IPS-18a (cell line): ENCODE data around the gene MIPEP.

Experiments used
- H3K27ac ChIP-seq: one replicate; pipeline ENCODE4 v1.5.1; 2013; ENCODE audit warnings: low read length
- H3K27me3 ChIP-seq: one replicate; pipeline ENCODE4 v1.6.1; 2013; ENCODE audit warnings: mild to moderate bottlenecking, low read length; ENCODE audit not compliant: control insufficient read depth, insufficient read depth
- H3K36me3 ChIP-seq: one replicate; pipeline ENCODE4 v1.6.1; 2013; ENCODE audit warnings: low read depth, low read length; ENCODE audit not compliant: control insufficient read depth
- H3K4me1 ChIP-seq: one replicate; pipeline ENCODE4 v1.6.1; 2013; ENCODE audit warnings: low read depth, low read length; ENCODE audit not compliant: control insufficient read depth
- H3K4me3 ChIP-seq: one replicate; pipeline ENCODE4 v1.5.1; 2013; ENCODE audit warnings: low read length
- H3K9ac ChIP-seq: one replicate; pipeline ENCODE4 v1.6.1; 2013; ENCODE audit warnings: mild to moderate bottlenecking, low read length, moderate library complexity
- H3K9me3 ChIP-seq: one replicate; pipeline ENCODE4 v1.6.1; 2013; ENCODE audit warnings: low read depth, low read length; ENCODE audit not compliant: control insufficient read depth

The MIPEP gene

GRCh38 chr13:23865026-23865425 is 24.2 kb downstream of the MIPEP start:
- H3K27me3 ChIP-seq = no peaks in the 10 kb centered on the region
- H3K9me3 ChIP-seq = no peaks in the 10 kb centered on the region
- no peak overlapping the region for H3K4me3 ChIP-seq
- H3K36me3 ChIP-seq = peaks cover 11% of the 10 kb centered on the region
- no peak overlapping the region for H3K9ac ChIP-seq
- H3K4me1 ChIP-seq = no peaks in the 10 kb centered on the region
- no peak overlapping the region for H3K27ac ChIP-seq

GRCh38 chr13:23861310-23861709 is 27.9 kb downstream of the MIPEP start:
- no peak overlapping the region for H3K9ac ChIP-seq
- no peaks in the 10 kb centered on the region for H3K9me3 ChIP-seq
- peaks cover 3% of the 10 kb centered on the region for H3K4me1 ChIP-seq
- no peaks in the 10 kb centered on the region for H3K27me3 ChIP-seq
- no peak overlapping the region for H3K4me3 ChIP-seq
- H3K27ac ChIP-seq = no peak overlapping the region
- peaks cover 7% of the 10 kb centered on the region for H3K36me3 ChIP-seq

GRCh38 chr13:23859904-23860303 is 29.3 kb downstream of the MIPEP start:
- Histone ChIP-seq H3K36me3 (peaks cover 7% of the 10 kb centered on the region), H3K4me1 (peaks cover 9% of the 10 kb centered on the region), H3K27ac (no peak overlapping the region), H3K9me3 (no peaks in the 10 kb centered on the region), H3K9ac (no peak overlapping the region), H3K4me3 (no peak overlapping the region), H3K27me3 (no peaks in the 10 kb centered on the region)

GRCh38 chr13:23859455-23859854 is 29.7 kb downstream of the MIPEP start:
- Histone ChIP-seq H3K9me3 (no peaks in the 10 kb centered on the region), H3K9ac (no peak overlapping the region), H3K27me3 (no peaks in the 10 kb centered on the region), H3K36me3 (peaks cover 7% of the 10 kb centered on the region), H3K4me1 (peaks cover 9% of the 10 kb centered on the region), H3K4me3 (no peak overlapping the region), H3K27ac (no peak overlapping the region)

- Histone ChIP-seq H3K9ac (no peak overlapping the region), H3K9me3 (no peaks in the 10 kb centered on the region), H3K36me3 (peaks cover 7% of the 10 kb centered on the region), H3K4me1 (peaks cover 9% of the 10 kb centered on the region), H3K4me3 (no peak overlapping the region), H3K27ac (no peak overlapping the region), H3K27me3 (no peaks in the 10 kb centered on the region)
These were observed 30.7 kb downstream of the MIPEP start for GRCh38 chr13:23858546-23858945.

- no peak overlapping the region for H3K9ac ChIP-seq
- H3K27me3 ChIP-seq = no peaks in the 10 kb centered on the region
- H3K27ac ChIP-seq = no peak overlapping the region
- peaks cover 9% of the 10 kb centered on the region for H3K4me1 ChIP-seq
- no peaks in the 10 kb centered on the region for H3K36me3 ChIP-seq
- H3K4me3 ChIP-seq = no peak overlapping the region
- no peaks in the 10 kb centered on the region for H3K9me3 ChIP-seq
These were observed 33.0 kb downstream of the MIPEP start for GRCh38 chr13:23856008-23856750.

GRCh38 chr13:23855360-23855759 is 33.8 kb downstream of the MIPEP start:
- Histone ChIP-seq H3K9ac (no peak overlapping the region), H3K4me3 (no peak overlapping the region), H3K4me1 (peaks cover 9% of the 10 kb centered on the region), H3K9me3 (no peaks in the 10 kb centered on the region), H3K36me3 (no peaks in the 10 kb centered on the region), H3K27ac (no peak overlapping the region), H3K27me3 (no peaks in the 10 kb centered on the region)

GRCh38 chr13:23852351-23852750 is 36.8 kb downstream of the MIPEP start:
- Histone ChIP-seq H3K9ac (no peak overlapping the region), H3K27me3 (no peaks in the 10 kb centered on the region), H3K9me3 (no peaks in the 10 kb centered on the region), H3K4me3 (no peak overlapping the region), H3K4me1 (peaks cover 9% of the 10 kb centered on the region), H3K27ac (no peak overlapping the region), H3K36me3 (no peaks in the 10 kb centered on the region)

GRCh38 chr13:23851106-23851505 is 38.1 kb downstream of the MIPEP start:
- no peak overlapping the region for H3K27ac ChIP-seq
- H3K4me1 ChIP-seq = peaks cover 3% of the 10 kb centered on the region
- no peaks in the 10 kb centered on the region for H3K27me3 ChIP-seq
- H3K9ac ChIP-seq = no peak overlapping the region
- no peaks in the 10 kb centered on the region for H3K9me3 ChIP-seq
- H3K4me3 ChIP-seq = no peak overlapping the region
- H3K36me3 ChIP-seq = no peaks in the 10 kb centered on the region

- Histone ChIP-seq H3K27me3 (no peaks in the 10 kb centered on the region), H3K9ac (no peak overlapping the region), H3K4me3 (no peak overlapping the region), H3K27ac (no peak overlapping the region), H3K36me3 (no peaks in the 10 kb centered on the region), H3K9me3 (no peaks in the 10 kb centered on the region), H3K4me1 (no peaks in the 10 kb centered on the region)
These were observed 39.1 kb downstream of the MIPEP start for GRCh38 chr13:23850134-23850533.

GRCh38 chr13:23849670-23850069 is 39.5 kb downstream of the MIPEP start:
- Histone ChIP-seq H3K4me3 (no peak overlapping the region), H3K36me3 (no peaks in the 10 kb centered on the region), H3K27ac (no peak overlapping the region), H3K27me3 (no peaks in the 10 kb centered on the region), H3K4me1 (no peaks in the 10 kb centered on the region), H3K9me3 (no peaks in the 10 kb centered on the region), H3K9ac (no peak overlapping the region)

GRCh38 chr13:23848646-23849141 is 40.5 kb downstream of the MIPEP start:
- Histone ChIP-seq H3K9ac (no peak overlapping the region), H3K9me3 (no peaks in the 10 kb centered on the region), H3K4me3 (no peak overlapping the region), H3K36me3 (no peaks in the 10 kb centered on the region), H3K27me3 (no peaks in the 10 kb centered on the region), H3K27ac (no peak overlapping the region), H3K4me1 (no peaks in the 10 kb centered on the region)
